HG03045 (cell line): Measurements from ENCODE around the gene CBX7.
A peak's percentile ranks its signal among the peaks of the same experiment; 100 is the strongest.

Experiments used
- ATAC-seq: cut with Tn5 transposase; IDR thresholded peaks from one replicate; pipeline ENCODE4 v1.9.1; 2021; ENCODE audit warnings: mild to moderate bottlenecking, moderate library complexity; ENCODE audit not compliant: unreplicated experiment

The CBX7 gene

DNA sequence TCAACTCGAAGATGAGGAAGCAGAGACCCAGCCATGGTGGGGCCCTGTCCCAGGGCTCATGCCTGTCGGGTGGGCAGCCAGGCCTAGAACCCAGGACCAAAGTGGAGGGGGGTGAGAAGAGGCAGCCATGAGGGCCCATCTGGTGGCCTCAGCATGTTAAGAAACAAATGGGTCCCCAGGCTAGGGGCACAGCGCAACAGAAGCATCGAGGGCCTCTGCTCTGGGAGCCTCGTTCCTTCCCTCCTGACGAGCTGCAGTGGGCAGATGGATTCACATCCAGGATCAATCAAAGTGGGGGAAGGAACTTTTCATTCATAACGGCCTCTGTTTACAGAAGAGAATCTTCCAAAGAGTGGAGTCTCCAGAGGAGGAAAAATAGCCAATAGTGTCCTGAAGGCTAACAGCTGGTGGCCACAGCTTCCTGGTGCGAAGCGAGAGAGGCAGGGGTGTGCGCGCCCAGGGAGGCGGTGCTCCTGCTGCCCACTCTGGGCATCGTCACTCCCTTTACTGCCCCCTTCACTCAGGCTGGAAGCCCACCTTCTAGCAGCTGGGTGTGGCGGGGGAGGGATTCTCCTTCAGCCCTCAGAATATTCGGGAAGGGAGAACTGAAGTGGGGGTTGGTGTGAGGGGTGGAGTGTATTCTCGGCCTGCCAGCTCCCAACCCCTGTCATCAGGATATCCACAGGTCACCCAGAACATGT, 4.3 kb downstream of the CBX7 start:
- no peak for ATAC-seq

- no peak for ATAC-seq
Measured at GRCh38 chr22:39147335-39148025, 5.0 kb downstream of the CBX7 start.

- ATAC-seq = no peak
Measured at GRCh38 chr22:39146256-39147101, 6.0 kb downstream of the CBX7 start.

DNA sequence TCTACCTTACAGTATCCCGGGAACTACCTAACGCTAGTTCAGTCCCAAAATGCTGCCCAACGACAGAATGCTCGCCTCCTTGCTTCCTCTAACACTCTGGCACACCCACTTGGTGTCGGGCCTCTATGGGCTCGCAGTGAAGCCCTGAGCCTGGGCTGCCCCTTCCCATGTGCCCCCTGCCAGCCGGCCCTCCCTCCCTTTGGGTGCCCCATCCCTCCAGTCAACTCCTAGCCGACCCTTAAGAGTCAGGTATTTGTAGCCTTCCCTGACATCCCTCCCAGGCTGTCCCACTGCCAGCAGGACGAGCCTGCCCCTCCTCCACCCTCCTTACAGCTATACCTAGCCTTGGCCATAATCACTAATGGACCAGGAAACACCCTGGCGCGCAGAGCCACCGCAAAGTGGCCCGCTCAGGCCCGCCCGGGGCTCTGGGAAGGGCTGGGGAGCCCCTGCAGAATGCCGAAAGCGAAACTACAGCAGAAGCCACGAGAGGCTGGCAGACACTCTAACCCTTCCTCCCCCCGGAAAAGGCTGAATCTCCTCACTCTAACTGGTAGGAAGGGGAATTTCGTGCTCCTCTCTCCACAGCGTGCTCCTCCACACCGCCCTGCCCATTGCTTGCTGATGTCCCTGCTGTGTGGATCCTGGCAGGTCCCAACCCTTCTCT, 8.2 kb downstream of the CBX7 start:
- ATAC-seq = peak; percentile 29

GRCh38 chr22:39142088-39142680, 10.3 kb downstream of the CBX7 start:
- ATAC-seq = no peak

DNA sequence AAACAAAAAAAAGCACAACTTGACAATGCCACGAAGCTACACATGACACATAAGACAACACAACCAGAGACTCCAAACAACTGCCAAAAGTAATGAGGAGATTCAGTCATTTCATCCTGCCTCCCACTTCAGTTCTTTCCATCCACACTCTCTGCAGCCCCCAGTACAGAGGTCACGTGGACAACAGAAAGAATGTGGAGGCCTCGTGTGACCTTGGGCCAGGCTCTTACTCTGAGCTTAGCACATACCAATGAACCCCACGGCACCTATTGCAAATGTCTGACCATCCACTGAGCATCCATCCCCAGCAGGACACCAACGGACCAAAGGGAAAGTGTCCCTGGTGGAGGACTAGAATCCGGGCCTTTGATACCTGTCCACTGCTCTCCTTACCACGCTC, 12.5 kb downstream of the CBX7 start:
- no peak for ATAC-seq

- ATAC-seq = no peak
Measured at GRCh38 chr22:39138357-39138997, 14.0 kb downstream of the CBX7 start.

DNA sequence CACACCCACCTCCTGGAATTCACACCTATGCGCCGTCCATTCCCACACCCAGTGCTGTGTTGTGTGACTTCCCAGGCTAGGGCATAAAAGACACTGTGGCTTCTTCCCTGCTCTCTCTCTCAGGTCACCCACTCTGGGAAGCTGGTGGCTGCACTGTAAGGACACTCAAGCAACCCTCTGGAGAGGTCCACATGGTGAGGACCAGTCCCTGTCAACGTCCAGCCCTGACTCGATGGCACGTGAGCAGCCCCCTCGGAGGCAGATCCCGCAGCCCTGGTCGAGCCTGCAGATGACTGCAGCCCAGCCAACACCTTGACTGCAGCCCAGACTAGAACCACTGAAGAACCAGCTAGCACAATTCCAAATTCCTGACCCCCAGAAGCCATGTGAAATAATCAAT, 16.2 kb downstream of the CBX7 start:
- ATAC-seq = no peak

DNA sequence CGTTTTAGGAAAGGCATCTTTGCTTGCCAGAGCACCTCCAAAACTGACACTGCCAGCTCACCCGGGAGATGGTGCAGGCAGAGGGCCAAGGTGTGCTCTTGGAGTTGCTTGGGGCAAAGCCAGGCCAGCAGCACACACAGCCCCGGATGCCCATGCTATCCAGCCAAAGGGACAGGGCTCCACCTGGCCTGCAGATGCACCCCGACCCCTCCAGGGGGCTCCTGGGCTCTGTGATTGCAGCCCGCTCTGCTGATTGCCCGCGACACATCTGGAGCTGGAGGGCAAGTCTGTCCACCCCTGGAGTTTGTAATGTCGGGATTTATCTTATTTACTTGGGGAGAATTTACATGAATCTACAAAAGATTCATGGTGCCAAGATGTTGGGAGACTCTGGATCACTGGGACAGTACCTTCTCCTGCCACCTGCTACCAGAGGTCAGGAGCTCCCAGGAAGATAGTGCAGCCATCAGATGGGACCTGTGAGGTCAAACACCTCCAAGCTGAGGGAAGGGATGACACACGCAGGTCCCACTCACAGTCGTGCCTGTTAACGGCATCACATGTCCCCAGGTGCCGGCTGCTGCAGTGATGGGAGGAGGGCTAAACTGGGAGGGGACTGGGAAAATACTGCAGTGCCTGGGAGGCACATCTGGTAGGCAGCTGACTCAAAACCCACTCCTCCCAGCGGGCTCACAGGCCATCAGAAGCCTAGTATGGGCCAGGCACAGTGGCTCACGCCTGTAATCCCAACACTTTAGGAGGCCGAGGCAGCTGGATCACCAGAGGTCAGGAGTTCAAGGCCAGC, 17.2 kb downstream of the CBX7 start:
- ATAC-seq = no peak

GRCh38 chr22:39134366-39135091, 18.0 kb downstream of the CBX7 start:
- ATAC-seq = no peak

- no peak for ATAC-seq
Measured at GRCh38 chr22:39133871-39134270, 18.6 kb downstream of the CBX7 start.

DNA sequence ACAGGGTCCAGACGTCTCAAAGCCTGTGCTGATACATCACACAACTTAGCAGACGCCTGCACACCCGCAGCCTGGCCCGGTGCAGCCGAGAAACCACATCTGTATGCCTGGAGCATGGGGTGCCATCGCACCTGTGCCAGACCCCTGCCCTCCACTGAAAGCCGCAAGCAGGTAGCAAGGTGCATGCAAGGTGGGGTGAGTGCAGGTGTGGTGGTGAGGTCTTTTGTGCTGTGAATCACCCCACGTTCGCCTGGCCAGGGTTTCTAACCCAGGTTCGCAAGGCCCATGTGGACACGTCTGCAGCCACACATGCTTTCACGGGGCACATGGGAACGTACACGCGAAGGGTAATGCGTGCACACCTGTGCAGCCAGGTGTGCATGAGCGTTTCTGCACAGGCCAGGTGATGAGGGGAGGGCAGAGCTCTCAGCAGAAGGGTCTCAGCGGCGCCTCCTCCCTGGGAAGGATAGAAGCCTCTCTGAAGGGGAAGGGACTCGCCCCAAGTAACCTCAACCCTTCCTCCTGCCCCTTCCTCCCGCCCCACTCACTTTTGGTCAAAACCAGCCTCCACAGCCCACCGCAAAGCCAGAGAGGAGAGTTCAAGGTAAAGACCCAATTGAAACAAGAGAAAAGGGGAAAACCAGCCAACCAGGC, 19.5 kb downstream of the CBX7 start:
- no peak for ATAC-seq

DNA sequence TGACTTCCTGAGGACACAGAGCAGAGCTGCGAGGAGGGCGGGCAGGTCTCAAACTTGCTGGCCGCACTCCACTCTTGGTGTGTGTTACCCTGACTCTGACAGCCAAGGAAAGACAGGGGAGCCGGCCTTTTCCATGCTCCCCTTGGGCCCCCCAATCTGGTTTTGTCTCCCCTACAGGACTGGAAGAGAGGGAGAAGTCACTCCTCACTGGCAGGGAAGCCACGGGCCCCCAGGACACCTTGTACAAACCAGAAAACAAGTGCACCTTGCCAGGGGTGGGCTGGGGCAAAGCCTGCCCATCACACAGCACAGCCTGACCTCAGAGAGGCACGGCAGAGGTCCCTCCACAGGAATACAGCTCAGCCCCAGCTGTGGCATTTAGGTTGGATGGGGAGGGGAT, 20.2 kb downstream of the CBX7 start:
- ATAC-seq = no peak

GRCh38 chr22:39130892-39131855, 21.3 kb downstream of the CBX7 start:
- no peak for ATAC-seq

DNA sequence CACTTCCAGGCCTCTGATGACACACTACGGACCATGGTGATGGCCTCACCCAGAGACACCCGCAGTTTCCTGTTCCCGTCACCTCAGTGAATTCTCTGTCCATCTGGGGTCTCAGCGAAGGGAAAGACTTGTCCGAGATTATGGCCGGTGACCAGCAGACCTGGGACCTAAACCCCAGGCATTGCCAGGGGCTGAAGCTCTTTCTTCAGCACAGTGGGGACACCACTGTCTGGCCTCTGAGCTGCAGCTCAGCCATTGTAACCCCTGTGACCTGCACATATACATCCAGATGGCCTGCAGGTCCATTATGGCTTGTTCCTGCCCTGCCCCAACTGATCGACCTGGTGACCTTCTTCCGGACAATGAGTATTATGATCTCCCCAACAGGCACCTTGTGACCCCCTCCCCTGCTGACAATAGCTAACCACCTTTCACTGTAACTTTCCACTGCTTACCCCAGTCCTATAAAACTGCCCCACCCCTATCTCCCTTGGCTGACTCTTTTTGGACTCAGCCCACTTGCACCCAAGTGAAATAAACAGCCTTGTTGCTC, 22.3 kb downstream of the CBX7 start:
- no peak for ATAC-seq

GRCh38 chr22:39129746-39130145, 22.7 kb downstream of the CBX7 start:
- ATAC-seq = no peak

- no peak for ATAC-seq
Measured at GRCh38 chr22:39129081-39129480, 23.4 kb downstream of the CBX7 start.
